Measurements from ENCODE around the gene ATOH1. TPM values are rescaled to one million over a fixed set of nuclear protein-coding genes. Genes with fewer than 3 reads are reported as not detected.

The ATOH1 gene
- total and polyA plus RNA-seq, 2 of the 13 experiments (the other 11 are each of a cell fraction or from before 2014, with no cell fraction given): not detected

DNA sequence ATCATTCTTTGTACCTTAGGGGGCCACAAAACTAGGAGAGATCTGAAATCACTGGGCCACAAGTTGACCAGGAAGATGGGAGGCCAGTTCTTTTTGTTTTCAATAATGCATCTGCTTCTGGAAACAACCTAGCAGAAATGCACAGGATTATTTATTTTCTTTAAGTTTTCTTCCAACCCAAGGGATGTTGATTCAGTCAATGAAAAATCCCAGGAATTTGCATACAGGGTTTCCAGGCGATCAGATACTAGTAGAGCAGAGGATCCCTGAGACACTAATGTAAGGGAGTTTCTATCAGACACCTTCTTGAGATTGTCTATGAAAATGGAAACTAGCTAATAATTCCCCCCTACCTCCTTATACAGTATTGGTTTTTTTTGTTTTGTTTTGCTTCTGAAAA lies 7.4 kb downstream of the ATOH1 start:
- Histone ChIP-seq H3K4me3 (replicated peaks in 1 of 3; ENCODE audit: insufficient read depth in 1 of 3, low read depth in 2 of 3, low read length in 3 of 3) (no peak overlapping the region), H3K27me3 (ENCODE audit: control insufficient read depth in 1 of 2, insufficient read depth in 2 of 2, low read length in 2 of 2) (peaks cover 3 to 26% of the 10 kb centered on the region in 2 experiments; a peak in 4 of 5 replicates), H3K79me2 (ENCODE audit: insufficient read depth, low read length) (no peaks in the 10 kb centered on the region), H3K4me1 (ENCODE audit: insufficient read depth, low read length) (no peaks in the 10 kb centered on the region), H3K9me3 (ENCODE audit: low read length) (no peaks in the 10 kb centered on the region), H3K4me2 (ENCODE audit: low read depth, low read length) (no peak overlapping the region), H2AFZ (ENCODE audit: low read length) (no peak overlapping the region), H4K20me1 (ENCODE audit: insufficient read depth, low read length) (no peaks in the 10 kb centered on the region), H3K36me3 (replicated peaks in 1 of 2; ENCODE audit: control insufficient read depth in 1 of 2, insufficient read depth in 2 of 2, low read length in 2 of 2) (no peaks in the 10 kb centered on the region), H3K27ac (ENCODE audit: extremely low read length, insufficient read depth, low read length) (no peak overlapping the region), H3K9ac (ENCODE audit: insufficient read depth, low read depth, low read length) (no peak overlapping the region)
- POLR2A ChIA-PET: no interaction called here
- TF ChIP-seq, protein P1, sequence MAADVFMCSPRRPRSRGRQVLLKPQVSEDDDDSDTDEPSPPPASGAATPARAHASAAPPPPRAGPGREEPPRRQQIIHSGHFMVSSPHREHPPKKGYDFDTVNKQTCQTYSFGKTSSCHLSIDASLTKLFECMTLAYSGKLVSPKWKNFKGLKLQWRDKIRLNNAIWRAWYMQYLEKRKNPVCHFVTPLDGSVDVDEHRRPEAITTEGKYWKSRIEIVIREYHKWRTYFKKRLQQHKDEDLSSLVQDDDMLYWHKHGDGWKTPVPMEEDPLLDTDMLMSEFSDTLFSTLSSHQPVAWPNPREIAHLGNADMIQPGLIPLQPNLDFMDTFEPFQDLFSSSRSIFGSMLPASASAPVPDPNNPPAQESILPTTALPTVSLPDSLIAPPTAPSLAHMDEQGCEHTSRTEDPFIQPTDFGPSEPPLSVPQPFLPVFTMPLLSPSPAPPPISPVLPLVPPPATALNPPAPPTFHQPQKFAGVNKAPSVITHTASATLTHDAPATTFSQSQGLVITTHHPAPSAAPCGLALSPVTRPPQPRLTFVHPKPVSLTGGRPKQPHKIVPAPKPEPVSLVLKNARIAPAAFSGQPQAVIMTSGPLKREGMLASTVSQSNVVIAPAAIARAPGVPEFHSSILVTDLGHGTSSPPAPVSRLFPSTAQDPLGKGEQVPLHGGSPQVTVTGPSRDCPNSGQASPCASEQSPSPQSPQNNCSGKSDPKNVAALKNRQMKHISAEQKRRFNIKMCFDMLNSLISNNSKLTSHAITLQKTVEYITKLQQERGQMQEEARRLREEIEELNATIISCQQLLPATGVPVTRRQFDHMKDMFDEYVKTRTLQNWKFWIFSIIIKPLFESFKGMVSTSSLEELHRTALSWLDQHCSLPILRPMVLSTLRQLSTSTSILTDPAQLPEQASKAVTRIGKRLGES (CRISPR knock-in tag; IDR thresholded peaks at IDR 0.05; ENCODE audit: borderline replicate concordance): no peak
- TF ChIP-seq ZNF773 (CRISPR knock-in tag; IDR thresholded peaks at IDR 0.05; ENCODE audit: borderline replicate concordance) (no peak), ZNF264 (CRISPR knock-in tag; IDR thresholded peaks at IDR 0.05) (no peak), JUND (CRISPR knock-in tag; IDR thresholded peaks at IDR 0.05) (no peak), ZFP1 (CRISPR knock-in tag; IDR thresholded peaks at IDR 0.05) (no peak), ZFAT (CRISPR knock-in tag; conservative IDR thresholded peaks at IDR 0.05) (no peak), ZBTB7A (CRISPR knock-in tag; IDR thresholded peaks at IDR 0.05) (no peak), NFIC (IDR thresholded peaks at IDR 0.05; ENCODE audit: low read length) (no peak), DNMT3B (CRISPR knock-in tag; conservative IDR thresholded peaks at IDR 0.05) (no peak), SMAD1 (CRISPR knock-in tag; IDR thresholded peaks at IDR 0.05; ENCODE audit: borderline replicate concordance, low read depth) (no peak)
- TF ChIP-seq, protein P2, sequence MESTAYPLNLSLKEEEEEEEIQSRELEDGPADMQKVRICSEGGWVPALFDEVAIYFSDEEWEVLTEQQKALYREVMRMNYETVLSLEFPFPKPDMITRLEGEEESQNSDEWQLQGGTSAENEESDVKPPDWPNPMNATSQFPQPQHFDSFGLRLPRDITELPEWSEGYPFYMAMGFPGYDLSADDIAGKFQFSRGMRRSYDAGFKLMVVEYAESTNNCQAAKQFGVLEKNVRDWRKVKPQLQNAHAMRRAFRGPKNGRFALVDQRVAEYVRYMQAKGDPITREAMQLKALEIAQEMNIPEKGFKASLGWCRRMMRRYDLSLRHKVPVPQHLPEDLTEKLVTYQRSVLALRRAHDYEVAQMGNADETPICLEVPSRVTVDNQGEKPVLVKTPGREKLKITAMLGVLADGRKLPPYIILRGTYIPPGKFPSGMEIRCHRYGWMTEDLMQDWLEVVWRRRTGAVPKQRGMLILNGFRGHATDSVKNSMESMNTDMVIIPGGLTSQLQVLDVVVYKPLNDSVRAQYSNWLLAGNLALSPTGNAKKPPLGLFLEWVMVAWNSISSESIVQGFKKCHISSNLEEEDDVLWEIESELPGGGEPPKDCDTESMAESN (CRISPR knock-in tag; conservative IDR thresholded peaks at IDR 0.05): no peak
- TF ChIP-seq, protein P3, sequence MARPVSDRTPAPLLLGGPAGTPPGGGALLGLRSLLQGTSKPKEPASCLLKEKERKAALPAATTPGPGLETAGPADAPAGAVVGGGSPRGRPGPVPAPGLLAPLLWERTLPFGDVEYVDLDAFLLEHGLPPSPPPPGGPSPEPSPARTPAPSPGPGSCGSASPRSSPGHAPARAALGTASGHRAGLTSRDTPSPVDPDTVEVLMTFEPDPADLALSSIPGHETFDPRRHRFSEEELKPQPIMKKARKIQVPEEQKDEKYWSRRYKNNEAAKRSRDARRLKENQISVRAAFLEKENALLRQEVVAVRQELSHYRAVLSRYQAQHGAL (CRISPR knock-in tag; IDR thresholded peaks at IDR 0.05; ENCODE audit: not compliant biosample characterization): no peak
- TF ChIP-seq, protein P4, sequence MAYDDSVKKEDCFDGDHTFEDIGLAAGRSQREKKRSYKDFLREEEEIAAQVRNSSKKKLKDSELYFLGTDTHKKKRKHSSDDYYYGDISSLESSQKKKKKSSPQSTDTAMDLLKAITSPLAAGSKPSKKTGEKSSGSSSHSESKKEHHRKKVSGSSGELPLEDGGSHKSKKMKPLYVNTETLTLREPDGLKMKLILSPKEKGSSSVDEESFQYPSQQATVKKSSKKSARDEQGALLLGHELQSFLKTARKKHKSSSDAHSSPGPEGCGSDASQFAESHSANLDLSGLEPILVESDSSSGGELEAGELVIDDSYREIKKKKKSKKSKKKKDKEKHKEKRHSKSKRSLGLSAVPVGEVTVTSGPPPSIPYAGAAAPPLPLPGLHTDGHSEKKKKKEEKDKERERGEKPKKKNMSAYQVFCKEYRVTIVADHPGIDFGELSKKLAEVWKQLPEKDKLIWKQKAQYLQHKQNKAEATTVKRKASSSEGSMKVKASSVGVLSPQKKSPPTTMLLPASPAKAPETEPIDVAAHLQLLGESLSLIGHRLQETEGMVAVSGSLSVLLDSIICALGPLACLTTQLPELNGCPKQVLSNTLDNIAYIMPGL (CRISPR knock-in tag; IDR thresholded peaks at IDR 0.05; ENCODE audit: borderline replicate concordance in 1 of 2, low read depth in 1 of 2): no peak
- TF ChIP-seq, protein P5, sequence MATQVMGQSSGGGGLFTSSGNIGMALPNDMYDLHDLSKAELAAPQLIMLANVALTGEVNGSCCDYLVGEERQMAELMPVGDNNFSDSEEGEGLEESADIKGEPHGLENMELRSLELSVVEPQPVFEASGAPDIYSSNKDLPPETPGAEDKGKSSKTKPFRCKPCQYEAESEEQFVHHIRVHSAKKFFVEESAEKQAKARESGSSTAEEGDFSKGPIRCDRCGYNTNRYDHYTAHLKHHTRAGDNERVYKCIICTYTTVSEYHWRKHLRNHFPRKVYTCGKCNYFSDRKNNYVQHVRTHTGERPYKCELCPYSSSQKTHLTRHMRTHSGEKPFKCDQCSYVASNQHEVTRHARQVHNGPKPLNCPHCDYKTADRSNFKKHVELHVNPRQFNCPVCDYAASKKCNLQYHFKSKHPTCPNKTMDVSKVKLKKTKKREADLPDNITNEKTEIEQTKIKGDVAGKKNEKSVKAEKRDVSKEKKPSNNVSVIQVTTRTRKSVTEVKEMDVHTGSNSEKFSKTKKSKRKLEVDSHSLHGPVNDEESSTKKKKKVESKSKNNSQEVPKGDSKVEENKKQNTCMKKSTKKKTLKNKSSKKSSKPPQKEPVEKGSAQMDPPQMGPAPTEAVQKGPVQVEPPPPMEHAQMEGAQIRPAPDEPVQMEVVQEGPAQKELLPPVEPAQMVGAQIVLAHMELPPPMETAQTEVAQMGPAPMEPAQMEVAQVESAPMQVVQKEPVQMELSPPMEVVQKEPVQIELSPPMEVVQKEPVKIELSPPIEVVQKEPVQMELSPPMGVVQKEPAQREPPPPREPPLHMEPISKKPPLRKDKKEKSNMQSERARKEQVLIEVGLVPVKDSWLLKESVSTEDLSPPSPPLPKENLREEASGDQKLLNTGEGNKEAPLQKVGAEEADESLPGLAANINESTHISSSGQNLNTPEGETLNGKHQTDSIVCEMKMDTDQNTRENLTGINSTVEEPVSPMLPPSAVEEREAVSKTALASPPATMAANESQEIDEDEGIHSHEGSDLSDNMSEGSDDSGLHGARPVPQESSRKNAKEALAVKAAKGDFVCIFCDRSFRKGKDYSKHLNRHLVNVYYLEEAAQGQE (IDR thresholded peaks at IDR 0.05; ENCODE audit: borderline replicate concordance in 1 of 2, low read depth in 1 of 2, low read length in 2 of 2): no peak
- intact Hi-C loops (cut with micrococcal nuclease; ENCODE audit: unreplicated experiment) (no loop called here), in situ Hi-C loops (cut with HindIII; ENCODE audit: extremely low pct_ligation_motif_present, low pct_unique_long_range_greater_than_20kb) (no loop called here)
- BruUV-seq (replicated peaks): no TSS peak
- DNase-seq (ENCODE audit: low spot score): no peak
- ATAC-seq: no peak
- 0% methylated on average over 1 of the region's 1 CpG for WGBS (ENCODE audit: low lambda C conversion rate)
- FAIRE-seq: no peak
- CTCF ChIA-PET (ENCODE audit: low intra/inter-chr PET ratio, low total read pairs): no interaction called here

Data from HepG2 (cell line).